SU-DHL-6 (cell line): ENCODE measurements around the gene KERA.

Experiments used
- H2AFZ ChIP-seq: fragments of 200-600 bp; sonication (generic); 2 replicates; pipeline ENCODE4 v1.6.1; 2014; ENCODE audit warnings: low read depth, mild to moderate bottlenecking, moderate library complexity, mixed read lengths, antibody characterized with exemption, low read length; ENCODE audit not compliant: severe bottlenecking
- H3F3A ChIP-seq: fragments of 200-600 bp; shearing (Covaris generic); 2 replicates; pipeline ENCODE4 v1.6.0; 2016; ENCODE audit warnings: antibody characterized with exemption, mild to moderate bottlenecking; ENCODE audit not compliant: insufficient read depth
- H3K27ac ChIP-seq: fragments of 200-600 bp; sonication (generic); 2 replicates; pipeline ENCODE4 v1.5.1; 2016; ENCODE audit warnings: low read depth, mild to moderate bottlenecking, low read length, moderate library complexity, mixed read lengths
- H3K27me3 ChIP-seq: fragments of 200-600 bp; sonication (generic), shearing (Covaris generic); 2 replicates; pipeline ENCODE4 v1.6.0; 2014; ENCODE audit warnings: mild to moderate bottlenecking, low read length
- H3K36me3 ChIP-seq: fragments of 200-600 bp; sonication (generic); 2 replicates; pipeline ENCODE4 v1.6.1; 2014; ENCODE audit warnings: mild to moderate bottlenecking, low read length, mixed read lengths
- H3K4me2 ChIP-seq: fragments of 300-600, 200-600 bp; shearing (Covaris generic), sonication (generic); 2 replicates; pipeline ENCODE4 v1.6.0; 2014; ENCODE audit warnings: low read length, low read depth, mild to moderate bottlenecking; ENCODE audit not compliant: poor library complexity, severe bottlenecking
- H3K4me3 ChIP-seq: fragments of 200-600 bp; sonication (generic); 2 replicates; pipeline ENCODE4 v1.5.1; 2014; ENCODE audit warnings: antibody characterized with exemption, low read length, mild to moderate bottlenecking, mixed read lengths; ENCODE audit not compliant: insufficient read depth, poor library complexity, severe bottlenecking
- H3K79me2 ChIP-seq: fragments of 200-600 bp; sonication (generic); 2 replicates; pipeline ENCODE4 v1.6.1; 2014; ENCODE audit warnings: mild to moderate bottlenecking, low read length, moderate library complexity; ENCODE audit not compliant: insufficient read depth
- H3K9ac ChIP-seq: fragments of 200-600 bp; sonication (generic); 2 replicates; pipeline ENCODE4 v1.7.0; 2014; ENCODE audit warnings: mild to moderate bottlenecking, low read length
- H3K9me2 ChIP-seq: fragments of 200-600 bp; sonication (generic); replicated peaks from 2 replicates; pipeline ENCODE4 v1.6.1; 2014; ENCODE audit warnings: low read length; ENCODE audit not compliant: insufficient read depth
- H3K9me3 ChIP-seq: fragments of 200-600 bp; sonication (generic); 2 replicates; pipeline ENCODE4 v1.6.1; 2014; ENCODE audit warnings: low read length, mixed read lengths; ENCODE audit not compliant: insufficient read depth
- H4K20me1 ChIP-seq: fragments of 200-600 bp; sonication (generic); 2 replicates; pipeline ENCODE4 v1.6.1; 2014; ENCODE audit warnings: low read depth, mild to moderate bottlenecking, antibody characterized with exemption, low read length, moderate library complexity, mixed read lengths
- EZH2phosphoT487 ChIP-seq: fragments of 200-600 bp; sonication (generic), shearing (Covaris generic); conservative IDR thresholded peaks from 2 replicates; pipeline ENCODE4 v1.6.1; 2018; ENCODE audit warnings: mild to moderate bottlenecking, antibody characterized with exemption, low read length, moderate library complexity, mixed read lengths
- TF ChIP-seq, protein P1 (sequence below): fragments of 200-600 bp; sonication (generic); IDR thresholded peaks from one replicate; pipeline ENCODE4 v1.5.1; 2017; ENCODE audit warnings: antibody characterized with exemption, mild to moderate bottlenecking, low read length, moderate library complexity; ENCODE audit not compliant: insufficient read depth, poor library complexity, severe bottlenecking

KERA gene

DNA sequence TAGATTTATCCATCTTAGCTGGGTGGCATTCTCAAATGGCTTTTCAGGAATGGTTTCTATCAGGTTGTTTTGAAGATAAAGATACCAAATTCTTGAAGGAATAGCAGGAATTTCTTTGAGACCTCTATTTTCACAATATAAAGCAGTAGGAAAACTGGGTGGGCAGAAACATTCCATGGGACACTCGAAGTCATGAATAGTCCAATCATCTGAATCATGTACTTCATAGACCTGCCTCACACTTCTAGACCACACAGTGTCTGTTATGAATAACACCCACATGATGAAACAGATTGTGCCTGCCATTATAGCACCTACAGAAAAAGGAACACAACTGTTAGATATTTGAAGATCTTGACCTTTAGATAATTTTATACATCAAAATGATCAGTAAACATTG is 1.8 kb downstream of the KERA start:
- Histone ChIP-seq H3K4me3 (no peak overlapping the region), H3K9ac (no peak overlapping the region), H3K9me2 (no peaks in the 10 kb centered on the region), H3K79me2 (no peaks in the 10 kb centered on the region), H3K9me3 (no peaks in the 10 kb centered on the region), H3K27me3 (no peaks in the 10 kb centered on the region), H4K20me1 (no peaks in the 10 kb centered on the region), H3F3A (no peaks in the 10 kb centered on the region), H3K27ac (no peak overlapping the region), H2AFZ (no peak overlapping the region), H3K4me2 (no peak overlapping the region), H3K36me3 (no peaks in the 10 kb centered on the region)
- TF ChIP-seq, protein P1, sequence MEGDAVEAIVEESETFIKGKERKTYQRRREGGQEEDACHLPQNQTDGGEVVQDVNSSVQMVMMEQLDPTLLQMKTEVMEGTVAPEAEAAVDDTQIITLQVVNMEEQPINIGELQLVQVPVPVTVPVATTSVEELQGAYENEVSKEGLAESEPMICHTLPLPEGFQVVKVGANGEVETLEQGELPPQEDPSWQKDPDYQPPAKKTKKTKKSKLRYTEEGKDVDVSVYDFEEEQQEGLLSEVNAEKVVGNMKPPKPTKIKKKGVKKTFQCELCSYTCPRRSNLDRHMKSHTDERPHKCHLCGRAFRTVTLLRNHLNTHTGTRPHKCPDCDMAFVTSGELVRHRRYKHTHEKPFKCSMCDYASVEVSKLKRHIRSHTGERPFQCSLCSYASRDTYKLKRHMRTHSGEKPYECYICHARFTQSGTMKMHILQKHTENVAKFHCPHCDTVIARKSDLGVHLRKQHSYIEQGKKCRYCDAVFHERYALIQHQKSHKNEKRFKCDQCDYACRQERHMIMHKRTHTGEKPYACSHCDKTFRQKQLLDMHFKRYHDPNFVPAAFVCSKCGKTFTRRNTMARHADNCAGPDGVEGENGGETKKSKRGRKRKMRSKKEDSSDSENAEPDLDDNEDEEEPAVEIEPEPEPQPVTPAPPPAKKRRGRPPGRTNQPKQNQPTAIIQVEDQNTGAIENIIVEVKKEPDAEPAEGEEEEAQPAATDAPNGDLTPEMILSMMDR, result no peak
- TF ChIP-seq EZH2phosphoT487, result no peak

DNA sequence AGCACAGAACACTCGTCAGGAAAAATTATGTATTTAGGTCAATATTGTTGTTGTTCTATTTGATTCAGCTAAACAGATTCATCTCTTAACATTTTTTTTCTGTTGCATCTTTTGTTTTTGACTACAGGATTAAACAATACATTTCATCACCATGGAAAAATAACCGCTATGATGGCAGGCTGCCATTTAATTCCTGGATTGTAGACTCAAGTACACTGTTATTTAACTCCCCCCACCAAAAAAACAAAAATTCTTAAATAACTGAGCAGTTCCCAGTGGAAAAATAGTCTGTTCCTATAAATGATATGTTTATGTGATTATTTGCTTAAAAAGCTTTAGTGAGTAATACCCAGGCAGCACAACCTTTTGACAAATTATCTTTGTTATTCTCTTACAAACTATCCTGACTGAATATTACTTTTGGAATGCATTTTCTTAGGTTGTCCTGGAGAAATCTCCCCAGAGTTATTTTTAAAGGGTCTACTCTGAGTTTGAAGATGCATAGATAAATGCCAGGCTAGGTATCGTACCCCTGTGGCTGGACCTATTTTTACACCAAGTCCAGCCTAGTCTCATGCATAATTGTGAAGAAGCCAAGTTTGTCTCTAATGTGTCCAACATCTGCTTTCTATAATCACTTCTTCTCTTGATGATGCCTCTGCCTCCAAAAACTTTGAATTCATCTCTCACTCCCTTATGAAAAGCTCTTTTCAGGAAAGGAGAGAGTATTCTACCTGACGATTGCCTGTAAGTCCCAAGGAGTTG is 3.7 kb downstream of the KERA start:
- Histone ChIP-seq H3K79me2 (no peaks in the 10 kb centered on the region), H3K4me2 (no peak overlapping the region), H3K9me2 (no peaks in the 10 kb centered on the region), H3K36me3 (no peaks in the 10 kb centered on the region), H4K20me1 (no peaks in the 10 kb centered on the region), H3F3A (no peaks in the 10 kb centered on the region), H2AFZ (no peak overlapping the region), H3K9ac (no peak overlapping the region), H3K27ac (no peak overlapping the region), H3K9me3 (no peaks in the 10 kb centered on the region), H3K4me3 (no peak overlapping the region), H3K27me3 (no peaks in the 10 kb centered on the region)
- TF ChIP-seq, protein P1, result no peak
- no peak for TF ChIP-seq EZH2phosphoT487

DNA sequence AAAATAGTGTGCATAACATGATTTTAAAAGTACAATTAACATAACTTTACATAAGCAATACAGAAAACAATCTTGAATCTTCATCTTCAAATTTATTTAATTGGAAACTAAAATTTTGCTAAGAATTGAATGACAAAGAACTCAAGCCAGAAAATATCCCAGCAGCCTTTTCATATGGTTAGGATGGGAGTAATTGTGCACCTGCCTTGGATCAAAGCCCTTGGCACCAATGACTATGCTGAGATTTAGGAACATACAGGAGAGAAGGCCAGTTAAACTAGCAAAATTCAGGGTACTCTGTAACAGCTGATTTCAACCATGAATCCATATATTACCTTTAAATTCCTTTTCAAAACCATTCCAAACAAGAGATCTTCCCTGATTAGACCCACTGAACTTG is 5.8 kb downstream of the KERA start:
- Histone ChIP-seq H3K27ac (no peak overlapping the region), H3K4me3 (no peak overlapping the region), H3K9me2 (no peaks in the 10 kb centered on the region), H3F3A (no peaks in the 10 kb centered on the region), H3K4me2 (no peak overlapping the region), H3K79me2 (no peaks in the 10 kb centered on the region), H4K20me1 (no peaks in the 10 kb centered on the region), H3K27me3 (no peaks in the 10 kb centered on the region), H3K9me3 (no peaks in the 10 kb centered on the region), H3K36me3 (no peaks in the 10 kb centered on the region), H3K9ac (no peak overlapping the region), H2AFZ (no peak overlapping the region)
- TF ChIP-seq, protein P1, result no peak
- no peak for TF ChIP-seq EZH2phosphoT487
